H9 (cell line): ENCODE data around the gene LINC01488. TPM values are rescaled to one million over a fixed set of nuclear protein-coding genes. Genes with fewer than 3 reads are reported as not detected.

Experiments used
- DNase-seq: peaks from one replicate; pipeline ENCODE4 v3.0.0-alpha.2; 2017
- H2AFZ ChIP-seq: one replicate; pipeline ENCODE4 v1.6.1; 2013; ENCODE audit warnings: mild to moderate bottlenecking, low read length, control low read depth, moderate library complexity
- H2AK5ac ChIP-seq: 2 replicates; pipeline ENCODE4 v1.6.1; 2013; ENCODE audit warnings: low read length, control low read depth, mixed read lengths; ENCODE audit not compliant: insufficient read length
- H2BK120ac ChIP-seq: one replicate; pipeline ENCODE4 v1.6.1; 2013; ENCODE audit warnings: low read depth, mild to moderate bottlenecking, low read length, control low read depth, inconsistent platforms; ENCODE audit not compliant: poor library complexity, severe bottlenecking
- H2BK12ac ChIP-seq: 2 replicates; pipeline ENCODE4 v1.6.1; 2013; ENCODE audit warnings: low read length, control low read depth, mixed read lengths, low read depth; ENCODE audit not compliant: insufficient read length
- H2BK15ac ChIP-seq: 2 replicates; pipeline ENCODE4 v1.6.1; 2013; ENCODE audit warnings: low read depth, low read length, control low read depth
- H2BK20ac ChIP-seq: one replicate; pipeline ENCODE4 v1.6.1; 2013; ENCODE audit warnings: low read depth, mild to moderate bottlenecking, low read length, control low read depth, inconsistent platforms; ENCODE audit not compliant: poor library complexity, severe bottlenecking
- H2BK5ac ChIP-seq: 2 replicates; pipeline ENCODE4 v1.6.1; 2013; ENCODE audit warnings: low read length, control low read depth, mixed read lengths; ENCODE audit not compliant: insufficient read length
- H3K14ac ChIP-seq: 2 replicates; pipeline ENCODE4 v1.6.1; 2013; ENCODE audit warnings: low read length, control low read depth; ENCODE audit not compliant: insufficient read depth
- H3K18ac ChIP-seq: 2 replicates; pipeline ENCODE4 v1.6.1; 2013; ENCODE audit warnings: low read depth, mild to moderate bottlenecking, mixed read lengths, low read length, control low read depth; ENCODE audit not compliant: insufficient read length
- H3K23ac ChIP-seq: 2 replicates; pipeline ENCODE4 v1.6.1; 2013; ENCODE audit warnings: low read length, control low read depth, mixed read lengths, low read depth; ENCODE audit not compliant: insufficient read length
- H3K23me2 ChIP-seq: 2 replicates; pipeline ENCODE4 v1.6.1; 2013; ENCODE audit warnings: low read depth, mild to moderate bottlenecking, mixed read lengths, low read length, control low read depth; ENCODE audit not compliant: insufficient read length, poor library complexity, severe bottlenecking
- H3K27ac ChIP-seq: 2 replicates; pipeline ENCODE4 v1.5.1; 2013; ENCODE audit warnings: low read length, control low read depth, mixed read lengths, low read depth; ENCODE audit not compliant: insufficient read length
- H3K27me3 ChIP-seq: 2 replicates; pipeline ENCODE4 v1.6.1; 2013; ENCODE audit warnings: low read length, control low read depth, inconsistent platforms; ENCODE audit not compliant: insufficient read depth
- H3K4ac ChIP-seq: 2 replicates; pipeline ENCODE4 v1.6.1; 2013; ENCODE audit warnings: low read depth, mild to moderate bottlenecking, control low read depth, inconsistent platforms, low read length, moderate library complexity
- H3K4me1 ChIP-seq: 2 replicates; pipeline ENCODE4 v1.6.1; 2013; ENCODE audit warnings: low read length, control low read depth, inconsistent platforms; ENCODE audit not compliant: insufficient read depth
- H3K4me2 ChIP-seq: 2 replicates; pipeline ENCODE4 v1.6.1; 2013; ENCODE audit warnings: low read length, control low read depth, mixed read lengths; ENCODE audit not compliant: insufficient read length, insufficient read depth
- H3K56ac ChIP-seq: 2 replicates; pipeline ENCODE4 v1.6.1; 2013; ENCODE audit warnings: low read depth, mild to moderate bottlenecking, mixed read lengths, low read length, control low read depth; ENCODE audit not compliant: insufficient read length
- H3K79me1 ChIP-seq: 2 replicates; pipeline ENCODE4 v1.6.1; 2013; ENCODE audit warnings: low read depth, mild to moderate bottlenecking, moderate library complexity, low read length, control low read depth, inconsistent platforms; ENCODE audit not compliant: insufficient read depth, poor library complexity, severe bottlenecking
- H3K79me2 ChIP-seq: 2 replicates; pipeline ENCODE4 v1.6.1; 2013; ENCODE audit warnings: low read length, control low read depth, inconsistent platforms; ENCODE audit not compliant: insufficient read depth
- H3K9ac ChIP-seq: 2 replicates; pipeline ENCODE4 v1.6.1; 2013; ENCODE audit warnings: low read length, control low read depth, mixed read lengths; ENCODE audit not compliant: insufficient read length; ENCODE audit errors: extremely low read depth
- H3K9me3 ChIP-seq: one replicate; pipeline ENCODE4 v1.6.1; 2013; ENCODE audit warnings: low read depth, low read length, inconsistent platforms; ENCODE audit not compliant: control insufficient read depth
- H3T11ph ChIP-seq: one replicate; pipeline ENCODE4 v1.6.1; 2013; ENCODE audit warnings: mild to moderate bottlenecking, low read length, control low read depth, inconsistent platforms
- H4K20me1 ChIP-seq: one replicate; pipeline ENCODE4 v1.6.1; 2013; ENCODE audit not compliant: control insufficient read depth, insufficient read length, insufficient read depth
- H4K5ac ChIP-seq: 2 replicates; pipeline ENCODE4 v1.6.1; 2013; ENCODE audit warnings: low read depth, mild to moderate bottlenecking, mixed read lengths, low read length, control low read depth; ENCODE audit not compliant: insufficient read length
- H4K8ac ChIP-seq: replicated peaks from 2 replicates; pipeline ENCODE4 v1.6.1; 2013; ENCODE audit warnings: low read length, control low read depth, mixed read lengths, low read depth; ENCODE audit not compliant: insufficient read length
- H4K91ac ChIP-seq: 2 replicates; pipeline ENCODE4 v1.6.1; 2013; ENCODE audit warnings: low read depth, mild to moderate bottlenecking, moderate library complexity, mixed read lengths, low read length, control low read depth; ENCODE audit not compliant: insufficient read length
- H3K27ac Mint-ChIP-seq, 3 experiments: 2 replicates in 2 of 3; 3 replicates in 1 of 3; pipeline ENCODE4 v1.8.0; 2020 to 2021; ENCODE audit warnings: mixed read lengths in 3 of 3, mild to moderate bottlenecking in 1 of 3, moderate library complexity in 1 of 3
- H3K27me3 Mint-ChIP-seq: 2 replicates; pipeline ENCODE4 v1.8.0; 2021; ENCODE audit warnings: low read depth, mild to moderate bottlenecking, moderate library complexity, mixed read lengths
- H3K36me3 Mint-ChIP-seq, 3 experiments: 2 replicates in 2 of 3; 3 replicates in 1 of 3; pipeline ENCODE4 v1.8.0; 2020 to 2021; ENCODE audit warnings: low read depth in 3 of 3, mixed read lengths in 3 of 3; ENCODE audit not compliant: insufficient read depth in 1 of 3
- H3K4me1 Mint-ChIP-seq, 2 experiments: 2 replicates each; pipeline ENCODE4 v1.8.0; 2020; ENCODE audit warnings: mixed read lengths in 2 of 2
- H3K4me3 Mint-ChIP-seq, 2 experiments: 2 replicates in 1 of 2; 3 replicates in 1 of 2; pipeline ENCODE4 v1.8.0; 2020 to 2021; ENCODE audit warnings: mild to moderate bottlenecking in 2 of 2, mixed read lengths in 2 of 2, moderate library complexity in 1 of 2
- H3K9me3 Mint-ChIP-seq, 2 experiments: 2 replicates in 1 of 2; 3 replicates in 1 of 2; pipeline ENCODE4 v1.8.0; 2020; ENCODE audit warnings: mild to moderate bottlenecking in 2 of 2, mixed read lengths in 2 of 2, moderate library complexity in 1 of 2
- CTCF ChIP-seq: fragments of 200-600 bp; sonication (generic); conservative IDR thresholded peaks from 3 replicates; pipeline ENCODE4 v1.8.0; 2021; ENCODE audit warnings: antibody characterized with exemption, mild to moderate bottlenecking
- WGBS: extraction: QIAGEN DNeasy Blood & Tissue Kit; methylation state at CpG from one replicate; pipeline ENCODE4 v1.1.7; 2013; ENCODE audit warnings: missing lambda C conversion rate, low lambda C conversion rate, mixed read lengths; ENCODE audit not compliant: insufficient read length; ENCODE audit errors: extremely low coverage; 5-methylcytosine and 5-hydroxymethylcytosine counted together
- total RNA-seq: library from RNA; stranded (reverse); gene quantifications from 2 replicates; pipeline ENCODE4 v1.2.1, GENCODE V29; 2021

LINC01488 gene
- total RNA-seq, 1 experiment from 2014 or later, result not detected

GRCh38 chr11:69497221-69497787, 15.8 kb downstream of the LINC01488 start:
- H3K4ac ChIP-seq, result no peak overlapping the region
- H3K56ac ChIP-seq, result no peak overlapping the region
- no peak overlapping the region for H2BK15ac ChIP-seq
- H3K27me3 Mint-ChIP-seq, result peaks cover 5% of the 10 kb centered on the region
- no peak overlapping the region for H4K8ac ChIP-seq
- no peaks in the 10 kb centered on the region for H3K27me3 ChIP-seq
- no peak overlapping the region for H2BK5ac ChIP-seq
- H4K91ac ChIP-seq, result no peak overlapping the region
- H3K23ac ChIP-seq, result no peak overlapping the region
- H3T11ph ChIP-seq, result no peak overlapping the region
- H2BK20ac ChIP-seq, result no peak overlapping the region
- DNase-seq, result no peak
- no peaks in the 10 kb centered on the region for H3K36me3 Mint-ChIP-seq
- H3K4me3 Mint-ChIP-seq, result no peak overlapping the region
- no peak overlapping the region for H2BK12ac ChIP-seq
- H3K4me2 ChIP-seq, result no peak overlapping the region
- no peaks in the 10 kb centered on the region for H3K79me2 ChIP-seq
- peak overlapping the region in 1 of 3 experiments; percentile 59; a peak in 1 of 7 replicates for H3K27ac Mint-ChIP-seq
- no CpG with 5 or more reads among the region's 19 CpGs for WGBS
- no peak overlapping the region for H3K9ac ChIP-seq
- H3K4me1 Mint-ChIP-seq, result no peaks in the 10 kb centered on the region
- no peaks in the 10 kb centered on the region for H3K23me2 ChIP-seq
- no peaks in the 10 kb centered on the region for H4K20me1 ChIP-seq
- H3K18ac ChIP-seq, result no peak overlapping the region
- H3K9me3 ChIP-seq, result no peaks in the 10 kb centered on the region
- H3K9me3 Mint-ChIP-seq, result no peaks in the 10 kb centered on the region
- no peak overlapping the region for H2AFZ ChIP-seq
- TF ChIP-seq CTCF, result no peak
- H3K4me1 ChIP-seq, result no peaks in the 10 kb centered on the region
- H3K27ac ChIP-seq, result no peak overlapping the region
- H3K14ac ChIP-seq, result no peak overlapping the region
- H2BK120ac ChIP-seq, result no peak overlapping the region
- H3K79me1 ChIP-seq, result no peaks in the 10 kb centered on the region
- no peak overlapping the region for H4K5ac ChIP-seq
- no peak overlapping the region for H2AK5ac ChIP-seq
